ENCODE data around the gene TOMM6. TPM values are rescaled to one million over a fixed set of nuclear protein-coding genes. Genes with fewer than 3 reads are reported as not detected.

TOMM6 gene
- total RNA-seq, 2 experiments from 2014 or later = 131 to 277 TPM

- Histone ChIP-seq H2AFZ (ENCODE audit: low read length) (no peak overlapping the region), H4K20me1 (ENCODE audit: insufficient read depth, low read length) (no peaks in the 10 kb centered on the region), H3K9me2 (ENCODE audit: insufficient read depth, low read length) (no peaks in the 10 kb centered on the region), H3K4me2 (ENCODE audit: low read length) (no peak overlapping the region), H3K4me3 (ENCODE audit: low read depth, low read length, poor library complexity, severe bottlenecking) (no peak overlapping the region), H3K27ac (ENCODE audit: low read depth, low read length, poor library complexity, severe bottlenecking) (no peak overlapping the region), H3K4me1 (ENCODE audit: insufficient read depth, low read length, poor library complexity, severe bottlenecking) (no peaks in the 10 kb centered on the region), H3K9me3 (ENCODE audit: low read length) (no peaks in the 10 kb centered on the region), H3K36me3 (ENCODE audit: insufficient read depth, low read length) (no peaks in the 10 kb centered on the region), H3K79me2 (ENCODE audit: insufficient read depth, low read depth, low read length) (no peaks in the 10 kb centered on the region)
- BruUV-seq (replicated peaks) = no TSS peak
- no peak for DNase-seq (ENCODE audit: low spot score)
- TF ChIP-seq CTCF (conservative IDR thresholded peaks at IDR 0.05; ENCODE audit: low read length) (no peak), EZH2phosphoT487 (IDR thresholded peaks at IDR 0.05; ENCODE audit: borderline replicate concordance, low read depth, low read length) (no peak)
- intact Hi-C loops (cut with micrococcal nuclease; ENCODE audit: unreplicated experiment) = no loop called here
- CTCF ChIA-PET (ENCODE audit: unreplicated experiment) = interaction anchor here (0.8 kb wide), 1 partner anchor 10 kb away, joined by 3 read pairs; no protein-coding TSS in a partner anchor
- POLR2A ChIA-PET = no interaction called here
Observed at GRCh38 chr6:41750374-41750773, 37.1 kb upstream of the TOMM6 start.

GRCh38 chr6:41755895-41756294, 31.6 kb upstream of the TOMM6 start:
- Histone ChIP-seq H3K27ac (ENCODE audit: low read depth, low read length, poor library complexity, severe bottlenecking) (no peak overlapping the region), H2AFZ (ENCODE audit: low read length) (no peak overlapping the region), H3K4me3 (ENCODE audit: low read depth, low read length, poor library complexity, severe bottlenecking) (no peak overlapping the region), H3K4me2 (ENCODE audit: low read length) (no peak overlapping the region), H3K9me3 (ENCODE audit: low read length) (no peaks in the 10 kb centered on the region), H4K20me1 (ENCODE audit: insufficient read depth, low read length) (no peaks in the 10 kb centered on the region), H3K79me2 (ENCODE audit: insufficient read depth, low read depth, low read length) (no peaks in the 10 kb centered on the region), H3K36me3 (ENCODE audit: insufficient read depth, low read length) (no peaks in the 10 kb centered on the region), H3K4me1 (ENCODE audit: insufficient read depth, low read length, poor library complexity, severe bottlenecking) (peaks cover 11% of the 10 kb centered on the region), H3K9me2 (ENCODE audit: insufficient read depth, low read length) (no peaks in the 10 kb centered on the region)
- intact Hi-C loops (cut with micrococcal nuclease; ENCODE audit: unreplicated experiment) = no loop called here
- BruUV-seq (replicated peaks) = no TSS peak
- TF ChIP-seq CTCF (conservative IDR thresholded peaks at IDR 0.05; ENCODE audit: low read length) (no peak), EZH2phosphoT487 (IDR thresholded peaks at IDR 0.05; ENCODE audit: borderline replicate concordance, low read depth, low read length) (no peak)
- ChIA-PET CTCF (ENCODE audit: unreplicated experiment) (no interaction called here), POLR2A (no interaction called here)
- no peak for DNase-seq (ENCODE audit: low spot score)

DNA sequence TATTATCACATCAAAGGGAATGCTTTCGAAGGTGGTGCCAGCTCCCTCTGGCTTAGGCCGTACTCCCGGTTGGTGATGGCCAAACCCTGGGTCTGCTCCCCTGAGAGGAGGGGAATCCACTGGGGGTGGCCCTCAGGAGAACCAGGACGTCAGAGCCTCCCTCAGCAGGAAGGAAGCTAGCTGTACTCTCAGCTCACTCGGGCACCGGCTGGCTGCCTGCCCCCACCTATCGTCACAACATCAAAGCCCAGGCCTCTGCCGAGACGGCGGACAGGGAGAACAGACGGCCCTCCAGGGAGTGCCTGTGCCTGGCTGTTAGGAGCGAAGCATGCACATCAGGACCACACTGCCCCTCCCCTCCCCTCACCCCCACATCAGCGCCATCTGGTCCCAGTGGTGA, 31.1 kb upstream of the TOMM6 start:
- CTCF ChIA-PET (ENCODE audit: unreplicated experiment) = no interaction called here

More for the DNA sequence above, 31.1 kb upstream of the TOMM6 start:
- Histone ChIP-seq H3K27ac (ENCODE audit: low read depth, low read length, poor library complexity, severe bottlenecking) (no peak overlapping the region), H3K9me3 (ENCODE audit: low read length) (no peaks in the 10 kb centered on the region), H3K4me3 (ENCODE audit: low read depth, low read length, poor library complexity, severe bottlenecking) (no peak overlapping the region), H3K9me2 (ENCODE audit: insufficient read depth, low read length) (no peaks in the 10 kb centered on the region), H4K20me1 (ENCODE audit: insufficient read depth, low read length) (no peaks in the 10 kb centered on the region), H2AFZ (ENCODE audit: low read length) (no peak overlapping the region), H3K4me2 (ENCODE audit: low read length) (no peak overlapping the region), H3K36me3 (ENCODE audit: insufficient read depth, low read length) (no peaks in the 10 kb centered on the region), H3K79me2 (ENCODE audit: insufficient read depth, low read depth, low read length) (no peaks in the 10 kb centered on the region), H3K4me1 (ENCODE audit: insufficient read depth, low read length, poor library complexity, severe bottlenecking) (peaks cover 11% of the 10 kb centered on the region)
- intact Hi-C loops (cut with micrococcal nuclease; ENCODE audit: unreplicated experiment) = no loop called here
- BruUV-seq (replicated peaks) = no TSS peak
- no peak for DNase-seq (ENCODE audit: low spot score)
- TF ChIP-seq CTCF (conservative IDR thresholded peaks at IDR 0.05; ENCODE audit: low read length) (no peak), EZH2phosphoT487 (IDR thresholded peaks at IDR 0.05; ENCODE audit: borderline replicate concordance, low read depth, low read length) (no peak)
- POLR2A ChIA-PET = no interaction called here

All from OCI-LY7 (cell line).